HepG2 (cell line): ENCODE measurements around the gene CTNNA1. TPM values are rescaled to one million over a fixed set of nuclear protein-coding genes. Genes with fewer than 3 reads are reported as not detected.

Source experiments
- ATAC-seq: fragments of 200-7000 bp; cut with Tn5 transposase; 3 replicates; pipeline ENCODE4 v1.9.1; 2020; ENCODE audit warnings: mild to moderate bottlenecking, moderate library complexity
- BruUV-seq: library from RNA; stranded (reverse); fragments of 400-500 nt; replicated peaks from 2 replicates; lab custom pipeline; 2021; lab: Mats Ljungman, UMichigan
- CTCF ChIA-PET: fragments of 300-600 bp; formaldehyde crosslinking; extraction: SDS; loops from one replicate; lab custom pipeline; 2021; ENCODE audit warnings: low total read pairs, inconsistent platforms, low intra/inter-chr PET ratio; lab: Yijun Ruan, JAX
- POLR2A ChIA-PET: fragments of 350-600 bp; sonication (Branson Sonifier 250); formaldehyde crosslinking; loops from one replicate; lab custom pipeline; 2020; ENCODE audit warnings: antibody characterized with exemption, inconsistent platforms; lab: Yijun Ruan, JAX
- DNase-seq: peaks from one replicate; pipeline ENCODE4 v3.0.0-alpha.2; 2015; ENCODE audit warnings: low spot score
- FAIRE-seq: peaks from 3 replicates; lab custom pipeline; 2011; peaks lifted over from hg19 to GRCh38; lab: Jason Lieb, UNC
- H2AFZ ChIP-seq: one replicate; pipeline ENCODE4 v1.6.1; 2011; ENCODE audit warnings: low read length, inconsistent platforms
- H3K27ac ChIP-seq: fragments of 300-600 bp; 3 replicates; pipeline ENCODE4 v1.8.0; 2011; ENCODE audit warnings: mixed run types, mild to moderate bottlenecking, mixed read lengths, low read length, inconsistent platforms; ENCODE audit not compliant: insufficient read depth; ENCODE audit errors: extremely low read length
- H3K27me3 ChIP-seq, 2 experiments: fragments of 200-600 bp in 1 of 2; 2 replicates in 1 of 2; 3 replicates in 1 of 2; pipeline versions ENCODE4 v1.6.0 to v1.8.0; 2011; ENCODE audit warnings: low read length in 2 of 2, mild to moderate bottlenecking in 2 of 2, moderate library complexity in 2 of 2, inconsistent platforms in 1 of 2; ENCODE audit not compliant: insufficient read depth in 2 of 2, control insufficient read depth in 1 of 2
- H3K36me3 ChIP-seq, 2 experiments: fragments of 200-600 bp in 1 of 2; replicated peaks in 1 of 2; 2 replicates in 1 of 2; 3 replicates in 1 of 2; pipeline versions ENCODE4 v1.5.1 to v1.8.0; 2011; ENCODE audit warnings: low read length in 2 of 2, inconsistent platforms in 1 of 2; ENCODE audit not compliant: insufficient read depth in 2 of 2, control insufficient read depth in 1 of 2
- H3K4me1 ChIP-seq: 2 replicates; pipeline ENCODE4 v1.5.1; 2012; ENCODE audit warnings: low read length, inconsistent platforms; ENCODE audit not compliant: insufficient read depth
- H3K4me2 ChIP-seq: 2 replicates; pipeline ENCODE4 v1.6.0; 2011; ENCODE audit warnings: low read depth, low read length, inconsistent platforms
- H3K4me3 ChIP-seq, 3 experiments: fragments of 200-600 bp in 1 of 3; sonication (generic), shearing (Covaris generic) in 1 of 3; replicated peaks in 1 of 3; 2 replicates each; pipeline ENCODE4 v1.5.1; 2011 to 2016; ENCODE audit warnings: low read length in 3 of 3, inconsistent platforms in 2 of 3, low read depth in 2 of 3, mild to moderate bottlenecking in 2 of 3, control low read depth in 1 of 3, mixed read lengths in 1 of 3; ENCODE audit not compliant: insufficient read depth in 1 of 3
- H3K79me2 ChIP-seq: one replicate; pipeline ENCODE4 v1.6.1; 2011; ENCODE audit warnings: low read length, inconsistent platforms; ENCODE audit not compliant: insufficient read depth
- H3K9ac ChIP-seq: 2 replicates; pipeline ENCODE4 v1.6.0; 2011; ENCODE audit warnings: mild to moderate bottlenecking, low read depth, low read length, inconsistent platforms; ENCODE audit not compliant: insufficient read depth
- H3K9me3 ChIP-seq: 2 replicates; pipeline ENCODE4 v1.5.1; 2012; ENCODE audit warnings: mild to moderate bottlenecking, low read length
- H4K20me1 ChIP-seq: 2 replicates; pipeline ENCODE4 v1.6.0; 2011; ENCODE audit warnings: inconsistent platforms, mild to moderate bottlenecking, low read length, moderate library complexity; ENCODE audit not compliant: insufficient read depth
- KDM4B ChIP-seq: sonication (generic); formaldehyde crosslinking; IDR thresholded peaks from 2 replicates; pipeline ENCODE4 v1.4.0; 2020; ENCODE audit warnings: missing genetic modification reagents
- KLF11 ChIP-seq: IDR thresholded peaks from 2 replicates; pipeline ENCODE4 v1.6.1; 2016; ENCODE audit warnings: missing compliant biosample characterization
- MAFF ChIP-seq: IDR thresholded peaks from 2 replicates; pipeline ENCODE4 v1.6.1; 2011; ENCODE audit warnings: low read depth, low read length, improper control_type of control experiment
- MAFK ChIP-seq, 2 experiments: IDR thresholded peaks in 1 of 2; conservative IDR thresholded peaks in 1 of 2; 2 replicates each; pipeline ENCODE4 v1.6.1; 2011; ENCODE audit warnings: improper control_type of control experiment in 2 of 2, low read length in 2 of 2
- NBN ChIP-seq: fragments of 450-650 bp; conservative IDR thresholded peaks from 2 replicates; pipeline ENCODE4 v1.6.1; 2017
- THYN1 ChIP-seq: sonication (generic); formaldehyde crosslinking; IDR thresholded peaks from 2 replicates; pipeline ENCODE4 v1.8.1; 2023; ENCODE audit warnings: low read depth, mild to moderate bottlenecking, moderate library complexity, missing genetic modification reagents, borderline replicate concordance
- ZBTB25 ChIP-seq: IDR thresholded peaks from 2 replicates; pipeline ENCODE4 v1.6.1; 2018; ENCODE audit warnings: missing genetic modification reagents
- ZNF343 ChIP-seq: sonication (generic); formaldehyde crosslinking; IDR thresholded peaks from 2 replicates; pipeline ENCODE4 v1.4.0; 2020; ENCODE audit warnings: mild to moderate bottlenecking, missing genetic modification reagents
- ZNF775 ChIP-seq: sonication (generic); formaldehyde crosslinking; IDR thresholded peaks from 2 replicates; pipeline ENCODE4 v1.4.0; 2020; ENCODE audit warnings: missing genetic modification reagents, mild to moderate bottlenecking, moderate library complexity, borderline replicate concordance
- WGBS: methylation state at CpG from one replicate; pipeline ENCODE4 v1.1.6; 2017; ENCODE audit warnings: low lambda C conversion rate; 5-methylcytosine and 5-hydroxymethylcytosine counted together
- in situ Hi-C: cut with HindIII; loops from 2 replicates; pipeline ENCODE4 v1.10.0; 2017; ENCODE audit warnings: low pct_unique_long_range_greater_than_20kb; ENCODE audit not compliant: extremely low pct_ligation_motif_present
- intact Hi-C: fragments of 100-400 bp; cut with micrococcal nuclease; formaldehyde crosslinking; loops from one replicate; pipeline ENCODE4 v1.10.0; 2022; ENCODE audit not compliant: unreplicated experiment
- polyA plus RNA-seq, 8 experiments: library from polyadenylated mRNA; depleted of rRNA in 3 of 8; stranded (reverse) in 7 of 8; unstranded in 1 of 8; fragments of >200 nt; fragmentation: Illumina TruSeq in 4 of 8; extraction: Trizol in 4 of 8; gene quantifications; 2 replicates each; pipeline versions ENCODE4 v1.2.1 to v1.2.3, GENCODE V29; 2011 to 2016; ENCODE audit warnings: low read depth in 4 of 8, missing spikeins in 1 of 8, mixed read lengths in 1 of 8; ENCODE audit not compliant: insufficient read depth in 1 of 8
- total RNA-seq, 5 experiments: library from RNA; depleted of rRNA; stranded (reverse); fragments of >200 nt; fragmentation: Illumina TruSeq; extraction: Trizol; gene quantifications; 2 replicates each; pipeline ENCODE4 v1.2.3, GENCODE V29; 2016; ENCODE audit warnings: low read depth in 1 of 5

CTNNA1 gene
- total and polyA plus RNA-seq, 2 of the 13 experiments (the other 11 are each of a cell fraction or from before 2014, with no cell fraction given) = 66.8 to 162 TPM

GRCh38 chr5:138849882-138850281, 96.7 kb downstream of the CTNNA1 start:
- H3K27me3 ChIP-seq = no peaks in the 10 kb centered on the region
- ChIA-PET POLR2A (no interaction called here), CTCF (no interaction called here)
- DNase-seq = no peak
- H3K79me2 ChIP-seq = peaks cover 15% of the 10 kb centered on the region
- H4K20me1 ChIP-seq = peaks cover 20% of the 10 kb centered on the region; the same call in 1 of the 2 replicates
- H3K27ac ChIP-seq = no peak overlapping the region
- peaks cover 0 to 4% of the 10 kb centered on the region in 2 experiments; a peak in 1 of 5 replicates for H3K36me3 ChIP-seq
- intact Hi-C loops (no loop called here), in situ Hi-C loops (no loop called here)
- H3K4me3 ChIP-seq = no peak overlapping the region
- no peak for FAIRE-seq
- TF ChIP-seq MAFK (conservative IDR thresholded peaks at IDR 0.05 in 1 of 2, IDR thresholded peaks at IDR 0.05 in 1 of 2; ENCODE audit: low read length in 2 of 2) = peak; percentile 55 to 85; a peak in 3 of 4 replicates
- no peak for TF ChIP-seq ZBTB25 (CRISPR knock-in tag)
- TF ChIP-seq ZNF775 = no peak
- peak; percentile 80 for TF ChIP-seq MAFF
- TF ChIP-seq THYN1 (CRISPR knock-in tag) = no peak
- no TSS peak for BruUV-seq
- ATAC-seq = no peak
- no peaks in the 10 kb centered on the region for H3K9me3 ChIP-seq
- H3K9ac ChIP-seq = no peak overlapping the region
- 98% methylated on average over 1 of the region's 1 CpG for WGBS
- no peaks in the 10 kb centered on the region for H3K4me1 ChIP-seq
- H2AFZ ChIP-seq = no peak overlapping the region
- no peak overlapping the region for H3K4me2 ChIP-seq

GRCh38 chr5:138850865-138851435, 97.7 kb downstream of the CTNNA1 start:
- H3K27ac ChIP-seq = no peak overlapping the region
- H3K79me2 ChIP-seq = peaks cover 15% of the 10 kb centered on the region
- DNase-seq = no peak
- H3K36me3 ChIP-seq = peaks cover 0 to 3% of the 10 kb centered on the region in 2 experiments; a peak in 1 of 5 replicates
- in situ Hi-C loops (no loop called here), intact Hi-C loops (no loop called here)
- no peak overlapping the region for H3K4me2 ChIP-seq
- no peak overlapping the region for H3K9ac ChIP-seq
- H3K27me3 ChIP-seq = no peaks in the 10 kb centered on the region
- H3K4me1 ChIP-seq = no peaks in the 10 kb centered on the region
- H3K4me3 ChIP-seq = no peak overlapping the region
- 91% methylated on average over 2 of the region's 2 CpGs for WGBS
- no peaks in the 10 kb centered on the region for H3K9me3 ChIP-seq
- peaks cover 19% of the 10 kb centered on the region; the same call in 1 of the 2 replicates for H4K20me1 ChIP-seq
- no peak for FAIRE-seq
- no peak for TF ChIP-seq KDM4B (CRISPR knock-in tag)
- TF ChIP-seq ZNF343 (CRISPR knock-in tag) = no peak
- TF ChIP-seq NBN = no peak
- TF ChIP-seq KLF11 (CRISPR knock-in tag) = no peak
- H2AFZ ChIP-seq = no peak overlapping the region
- ChIA-PET POLR2A (no interaction called here), CTCF (no interaction called here)
- ATAC-seq = no peak
- BruUV-seq = no TSS peak
